ENCODE data around the gene EIF3C. TPM values are rescaled to one million over a fixed set of nuclear protein-coding genes. Genes with fewer than 3 reads are reported as not detected.
"Not testable (repeated sequence)": the region's sequence is repeated elsewhere in the genome, so short reads cannot be mapped to it uniquely, and the experiment has no call there.

The EIF3C gene
- total RNA-seq, 1 donor from 2014 or later: 773 TPM

GRCh38 chr16:28750469-28751067 lies 39.3 kb downstream of the EIF3C start:
- intact Hi-C loops (cut with micrococcal nuclease): not testable (repeated sequence)

GRCh38 chr16:28751487-28751886 lies 40.2 kb downstream of the EIF3C start, which contains the start of gene NPIPB9:
Gene NPIPB9 (plus strand): TSS chr16:28751787.
- intact Hi-C loops (cut with micrococcal nuclease): not testable (repeated sequence)

GRCh38 chr16:28781697-28782096 lies 70.4 kb downstream of the EIF3C start:
- intact Hi-C loops (cut with micrococcal nuclease): not testable (repeated sequence)

- intact Hi-C loops (cut with micrococcal nuclease): not testable (repeated sequence)
Measured at GRCh38 chr16:28782357-28782756, 71.1 kb downstream of the EIF3C start.

Other genes with a start within 250 kb of the EIF3C start
- gene NPIPB7, start 239.1 kb upstream of the EIF3C start, total RNA-seq: 0.43 and 0.66 TPM in 2 replicates
- gene CLN3, start 219.4 kb upstream of the EIF3C start, total RNA-seq: 52.1 and 52.5 TPM in 2 replicates
- gene APOBR, start 216.8 kb upstream of the EIF3C start, total RNA-seq: 23.1 and 24.0 TPM in 2 replicates
- not detected in 2 replicates for gene IL27, start 204.6 kb upstream of the EIF3C start, total RNA-seq
- not detected in 2 replicates for gene NUPR1, start 172.5 kb upstream of the EIF3C start, total RNA-seq
- gene SGF29, start 157.5 kb upstream of the EIF3C start, total RNA-seq: 43.4 and 44.1 TPM in 2 replicates
- 0.30 and 0.45 TPM in 2 replicates for gene SULT1A2, start 114.4 kb upstream of the EIF3C start, total RNA-seq
- 7.4 and 10.0 TPM in 2 replicates for gene SULT1A1, start 101.4 kb upstream of the EIF3C start, total RNA-seq
- 0.98 and 1.6 TPM in 2 replicates for gene NPIPB8, start 73.4 kb upstream of the EIF3C start, total RNA-seq
- 5.4 and 6.3 TPM in 2 replicates for gene NPIPB9, start 40.3 kb downstream of the EIF3C start, total RNA-seq
- 264 and 277 TPM in 2 replicates for gene ATXN2L, start 111.5 kb downstream of the EIF3C start, total RNA-seq
- gene TUFM, start 134.9 kb downstream of the EIF3C start, total RNA-seq: 138 and 143 TPM in 2 replicates
- 53.8 and 55.1 TPM in 2 replicates for gene SH2B1, start 152.4 kb downstream of the EIF3C start, total RNA-seq
- gene ATP2A1, start 167.0 kb downstream of the EIF3C start, total RNA-seq: 1.6 and 2.2 TPM in 2 replicates
- 21.5 and 22.4 TPM in 2 replicates for gene RABEP2, start 213.8 kb downstream of the EIF3C start, total RNA-seq
- not detected in 2 replicates for gene CD19, start 220.5 kb downstream of the EIF3C start, total RNA-seq
- gene NFATC2IP, start 239.5 kb downstream of the EIF3C start, total RNA-seq: 127 TPM in 2 replicates

Measured in T-helper 2 cell treated with Interferon-gamma antibody and Interleukin-4, amounts not matched to agents 100 ng/mL and 5 ng/mL, for 36 hours (primary cell).